Measurements from ENCODE around the gene ATE1. TPM values are rescaled to one million over a fixed set of nuclear protein-coding genes. Genes with fewer than 3 reads are reported as not detected.

The ATE1 gene
- total RNA-seq, 1 donor from 2014 or later, result 22.6 TPM

- no peaks in the 10 kb centered on the region for H4K20me1 ChIP-seq (ENCODE audit: insufficient read depth, low read length)
- no peaks in the 10 kb centered on the region for H3K36me3 Mint-ChIP-seq (ENCODE audit: low read depth, unreplicated experiment)
- H3K9me3 Mint-ChIP-seq (ENCODE audit: unreplicated experiment), result no peaks in the 10 kb centered on the region
- H3K27me3 ChIP-seq (ENCODE audit: insufficient read depth, low read length), result no peaks in the 10 kb centered on the region
- DNase-seq (ENCODE audit: low read depth) (peak; percentile 22), FAIRE-seq (peak; percentile 23)
- peak overlapping the region; percentile 5 for H3K4me2 ChIP-seq (ENCODE audit: low read length)
- H2AFZ ChIP-seq (ENCODE audit: low read depth, low read length), result no peak overlapping the region
- H3K27ac Mint-ChIP-seq (ENCODE audit: unreplicated experiment), result no peak overlapping the region
- H3K79me2 ChIP-seq (ENCODE audit: insufficient read depth, low read length), result no peaks in the 10 kb centered on the region
- H3K9me3 ChIP-seq (ENCODE audit: insufficient read depth, low read depth, low read length), result no peaks in the 10 kb centered on the region
- H3K9ac ChIP-seq (ENCODE audit: low read length), result no peak overlapping the region
- H3K4me3 Mint-ChIP-seq (ENCODE audit: unreplicated experiment), result no peak overlapping the region
- no peak overlapping the region for H3K27ac ChIP-seq (ENCODE audit: low read depth, low read length)
- H3K4me1 ChIP-seq (ENCODE audit: insufficient read depth, low read length), result peaks cover 16% of the 10 kb centered on the region
- no peak for TF ChIP-seq CTCF (IDR thresholded peaks at IDR 0.05; ENCODE audit: insufficient read depth, low read depth, low read length)
- no peak for TF ChIP-seq EZH2 (IDR thresholded peaks at IDR 0.05; ENCODE audit: insufficient read depth, low read length)
- no peaks in the 10 kb centered on the region for H3K36me3 ChIP-seq (ENCODE audit: insufficient read depth, low read length)
- no peak overlapping the region for H3K4me3 ChIP-seq (ENCODE audit: insufficient read depth, low read depth, low read length)
- H3K4me1 Mint-ChIP-seq (ENCODE audit: low read depth, unreplicated experiment), result peaks cover 12% of the 10 kb centered on the region
- H3K27me3 Mint-ChIP-seq (ENCODE audit: low read depth, unreplicated experiment), result no peaks in the 10 kb centered on the region
These were observed 140.7 kb downstream of the ATE1 start for GRCh38 chr10:121787169-121787568.

GRCh38 chr10:121783782-121784372 lies 144.0 kb downstream of the ATE1 start:
- FAIRE-seq (no peak), DNase-seq (ENCODE audit: low read depth) (no peak)
- H3K4me3 Mint-ChIP-seq (ENCODE audit: unreplicated experiment), result no peak overlapping the region
- Histone ChIP-seq H3K9ac (ENCODE audit: low read length) (no peak overlapping the region), H3K36me3 (ENCODE audit: insufficient read depth, low read length) (no peaks in the 10 kb centered on the region), H3K4me3 (ENCODE audit: insufficient read depth, low read depth, low read length) (no peak overlapping the region), H3K4me2 (ENCODE audit: low read length) (no peak overlapping the region), H4K20me1 (ENCODE audit: insufficient read depth, low read length) (no peaks in the 10 kb centered on the region), H3K9me3 (ENCODE audit: insufficient read depth, low read depth, low read length) (no peaks in the 10 kb centered on the region), H3K27ac (ENCODE audit: low read depth, low read length) (no peak overlapping the region), H3K79me2 (ENCODE audit: insufficient read depth, low read length) (no peaks in the 10 kb centered on the region), H3K27me3 (ENCODE audit: insufficient read depth, low read length) (no peaks in the 10 kb centered on the region), H3K4me1 (ENCODE audit: insufficient read depth, low read length) (peaks cover 9% of the 10 kb centered on the region), H2AFZ (ENCODE audit: low read depth, low read length) (no peak overlapping the region)
- H3K4me1 Mint-ChIP-seq (ENCODE audit: low read depth, unreplicated experiment), result peaks cover 5% of the 10 kb centered on the region
- H3K27ac Mint-ChIP-seq (ENCODE audit: unreplicated experiment), result no peak overlapping the region
- TF ChIP-seq CTCF (IDR thresholded peaks at IDR 0.05; ENCODE audit: insufficient read depth, low read depth, low read length), result no peak
- no peak for TF ChIP-seq EZH2 (IDR thresholded peaks at IDR 0.05; ENCODE audit: insufficient read depth, low read length)
- no peaks in the 10 kb centered on the region for H3K27me3 Mint-ChIP-seq (ENCODE audit: low read depth, unreplicated experiment)
- no peaks in the 10 kb centered on the region for H3K36me3 Mint-ChIP-seq (ENCODE audit: low read depth, unreplicated experiment)
- no peaks in the 10 kb centered on the region for H3K9me3 Mint-ChIP-seq (ENCODE audit: unreplicated experiment)

GRCh38 chr10:121781101-121781500 lies 146.7 kb downstream of the ATE1 start:
- FAIRE-seq (no peak), DNase-seq (ENCODE audit: low read depth) (no peak)
- Mint-ChIP-seq H3K4me3 (ENCODE audit: unreplicated experiment) (no peak overlapping the region), H3K27me3 (ENCODE audit: low read depth, unreplicated experiment) (no peaks in the 10 kb centered on the region), H3K9me3 (ENCODE audit: unreplicated experiment) (no peaks in the 10 kb centered on the region), H3K27ac (ENCODE audit: unreplicated experiment) (no peak overlapping the region), H3K4me1 (ENCODE audit: low read depth, unreplicated experiment) (no peaks in the 10 kb centered on the region), H3K36me3 (ENCODE audit: low read depth, unreplicated experiment) (no peaks in the 10 kb centered on the region)
- Histone ChIP-seq H3K4me3 (ENCODE audit: insufficient read depth, low read depth, low read length) (no peak overlapping the region), H2AFZ (ENCODE audit: low read depth, low read length) (no peak overlapping the region), H3K4me1 (ENCODE audit: insufficient read depth, low read length) (no peaks in the 10 kb centered on the region), H3K36me3 (ENCODE audit: insufficient read depth, low read length) (no peaks in the 10 kb centered on the region), H3K27me3 (ENCODE audit: insufficient read depth, low read length) (no peaks in the 10 kb centered on the region), H3K9ac (ENCODE audit: low read length) (no peak overlapping the region), H3K9me3 (ENCODE audit: insufficient read depth, low read depth, low read length) (no peaks in the 10 kb centered on the region), H3K79me2 (ENCODE audit: insufficient read depth, low read length) (no peaks in the 10 kb centered on the region), H3K27ac (ENCODE audit: low read depth, low read length) (no peak overlapping the region), H4K20me1 (ENCODE audit: insufficient read depth, low read length) (no peaks in the 10 kb centered on the region), H3K4me2 (ENCODE audit: low read length) (no peak overlapping the region)
- TF ChIP-seq CTCF (IDR thresholded peaks at IDR 0.05; ENCODE audit: insufficient read depth, low read depth, low read length) (no peak), EZH2 (IDR thresholded peaks at IDR 0.05; ENCODE audit: insufficient read depth, low read length) (no peak)
